HUDEP-2 (cell line): ENCODE results near the gene STRN3.

Experiments used
- DNase-seq, 76 experiments: peaks; one replicate each; lab custom pipeline; 2025; ENCODE audit not compliant: unreplicated experiment in 76 of 76; lab: John Stamatoyannopoulos, UW

Gene STRN3

DNA sequence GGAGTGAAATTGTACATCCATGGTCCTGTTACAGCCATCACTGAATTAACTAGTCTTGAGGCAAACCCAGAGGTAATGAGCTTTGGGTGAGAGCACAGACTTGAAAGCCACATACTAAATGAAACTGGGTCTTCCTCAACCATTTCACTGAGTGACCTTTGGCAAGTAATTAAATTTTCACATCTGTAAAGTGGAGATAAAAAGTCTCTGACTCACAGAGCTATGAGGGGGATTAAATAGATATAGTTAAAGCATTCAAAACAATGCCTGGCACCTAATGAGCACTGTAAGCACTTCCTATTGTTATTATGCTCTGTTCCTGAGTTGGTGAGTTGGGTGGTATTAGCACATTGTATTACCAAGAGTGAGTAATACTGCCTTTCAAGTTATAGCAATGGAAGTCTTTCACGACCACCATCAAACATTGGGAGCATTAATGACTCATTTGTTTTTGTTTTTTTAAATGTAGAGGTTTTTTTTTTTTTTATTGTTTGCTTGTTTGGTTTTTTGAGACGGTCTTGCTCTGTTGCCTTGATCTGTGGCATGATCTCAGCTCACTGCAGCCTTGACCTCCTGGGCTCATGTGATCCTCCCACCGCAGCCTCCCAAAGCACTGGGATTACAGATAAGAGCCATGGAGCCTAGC is 12.5 kb upstream of the STRN3 start:
- DNase-seq: peak in 64 of 76 experiments; percentile 9 to 93 (median 54)

DNA sequence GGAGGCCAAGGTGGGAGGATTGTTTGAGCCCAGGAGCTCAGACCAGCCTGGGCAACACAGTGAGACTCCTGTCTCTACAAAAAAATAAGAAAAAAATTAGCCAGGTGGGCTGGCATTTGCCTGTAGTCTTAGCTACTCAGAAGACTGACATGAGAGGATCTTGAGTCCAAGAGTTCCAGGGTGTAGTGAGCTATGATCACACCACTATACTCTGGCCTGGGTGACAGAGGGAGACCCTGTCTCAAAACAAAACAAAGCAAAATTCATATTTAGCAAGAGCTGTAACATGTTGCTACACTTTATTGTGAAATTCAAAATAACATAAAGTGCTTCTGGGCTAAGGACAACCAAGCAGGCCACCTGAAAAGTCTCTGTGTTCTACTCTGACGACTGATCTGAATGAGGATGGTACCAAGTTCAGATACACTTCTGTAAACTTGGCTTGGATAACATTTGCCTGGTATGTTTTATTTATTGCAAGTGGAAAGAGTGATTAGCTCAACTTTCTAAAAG is 11.6 kb upstream of the STRN3 start:
- peak in 1 of 76 experiments; percentile 12 for DNase-seq

DNA sequence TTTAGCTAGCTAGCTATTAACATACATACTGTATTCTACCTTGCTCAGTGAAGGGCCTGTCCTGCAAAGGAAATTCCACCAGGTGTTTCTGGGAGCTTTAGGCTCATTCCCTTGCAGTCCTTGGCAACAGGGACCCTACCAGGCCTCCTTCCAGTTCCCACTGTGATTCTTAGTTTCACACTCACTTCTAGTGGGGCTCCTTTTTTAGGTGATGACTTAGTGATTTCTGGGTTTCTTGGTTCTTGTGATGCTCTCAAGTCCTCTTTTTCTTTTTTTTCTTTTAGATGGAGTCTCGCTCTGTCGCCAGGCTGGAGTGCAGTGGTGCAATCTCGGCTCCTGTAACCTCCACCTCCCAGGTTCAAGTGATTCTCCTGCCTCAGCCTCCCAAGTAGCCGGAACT is 10.4 kb upstream of the STRN3 start:
- no peak for DNase-seq

DNA sequence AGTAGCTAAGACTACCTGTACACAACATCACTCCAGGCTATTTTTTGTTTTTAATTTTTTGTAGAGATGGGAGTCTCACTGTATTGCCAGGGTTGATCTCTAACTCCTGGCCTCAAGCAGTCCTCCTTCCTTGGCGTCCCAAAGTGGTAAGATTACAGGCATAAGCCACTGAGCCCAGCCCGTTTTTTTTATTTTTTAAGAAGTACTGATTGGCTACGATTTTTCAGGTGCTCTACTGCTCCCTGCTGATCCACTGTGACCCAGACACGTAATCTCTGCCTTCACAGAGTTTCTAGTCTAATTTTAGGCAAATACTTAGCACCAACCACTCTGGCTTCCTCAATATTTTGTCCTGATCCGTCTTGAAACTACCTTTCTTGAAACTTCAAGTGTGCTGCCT is 4.3 kb upstream of the STRN3 start:
- DNase-seq: no peak

DNA sequence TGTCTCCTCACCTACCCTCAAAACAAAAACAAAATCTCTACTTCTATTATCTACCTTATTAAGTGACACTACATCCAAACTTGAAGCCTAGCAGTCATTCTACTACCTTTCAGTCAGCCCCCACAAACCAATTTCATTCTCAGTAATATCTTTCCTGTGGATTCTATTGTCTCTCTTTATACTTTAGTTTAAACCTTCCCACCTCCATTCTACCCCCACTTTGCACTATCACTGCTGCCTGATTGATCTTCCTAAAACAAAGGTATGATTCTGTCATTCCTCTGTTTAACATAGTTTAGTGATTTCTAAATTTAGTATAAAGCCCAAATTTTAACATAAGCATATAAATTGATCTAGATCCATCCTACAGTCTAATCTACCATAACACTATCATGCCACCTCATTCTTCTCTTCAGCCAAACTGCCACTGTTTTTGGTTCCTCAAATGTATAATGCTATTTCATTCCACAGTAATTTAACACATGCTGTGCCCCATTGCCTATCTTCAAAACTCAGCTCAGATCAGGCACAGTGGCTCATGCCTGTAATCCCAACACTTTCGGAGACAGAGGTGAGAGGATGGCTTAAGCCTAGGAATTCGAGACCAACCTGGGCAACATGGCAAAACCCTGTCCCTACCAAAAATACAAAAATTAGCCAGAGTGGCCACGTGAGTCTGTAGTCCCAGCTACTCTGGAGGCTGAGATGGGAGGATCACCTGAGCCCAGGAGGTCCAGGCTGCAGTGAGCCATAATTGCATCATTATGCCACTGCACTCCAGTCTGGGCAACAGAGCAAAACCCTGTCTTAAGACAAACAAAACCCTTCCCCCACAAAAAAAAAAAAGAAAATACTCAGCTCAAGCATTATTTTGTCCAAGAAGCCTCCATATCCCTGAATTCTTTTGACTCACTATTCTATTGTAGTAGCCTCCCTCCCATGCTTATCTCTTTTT is 3.1 kb upstream of the STRN3 start:
- no peak for DNase-seq

DNA sequence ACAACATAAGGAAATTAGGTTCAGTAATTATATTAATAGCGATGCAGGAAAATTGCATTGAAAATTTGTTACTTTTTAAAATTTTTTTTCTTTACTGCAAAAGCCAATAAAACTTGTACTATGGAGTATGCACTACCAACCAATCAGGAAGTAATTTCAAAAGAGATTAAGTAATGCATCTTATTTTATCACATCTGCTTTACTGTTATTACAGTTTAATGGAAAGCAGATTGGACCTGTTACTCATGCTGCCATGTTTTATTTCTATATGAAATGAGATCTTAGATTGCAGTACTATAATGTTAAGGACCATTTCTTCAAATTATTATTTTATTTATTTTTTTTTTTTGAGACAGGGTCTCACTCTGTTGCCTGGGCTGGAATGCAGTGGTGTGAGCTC is 1.7 kb upstream of the STRN3 start:
- DNase-seq: no peak

DNA sequence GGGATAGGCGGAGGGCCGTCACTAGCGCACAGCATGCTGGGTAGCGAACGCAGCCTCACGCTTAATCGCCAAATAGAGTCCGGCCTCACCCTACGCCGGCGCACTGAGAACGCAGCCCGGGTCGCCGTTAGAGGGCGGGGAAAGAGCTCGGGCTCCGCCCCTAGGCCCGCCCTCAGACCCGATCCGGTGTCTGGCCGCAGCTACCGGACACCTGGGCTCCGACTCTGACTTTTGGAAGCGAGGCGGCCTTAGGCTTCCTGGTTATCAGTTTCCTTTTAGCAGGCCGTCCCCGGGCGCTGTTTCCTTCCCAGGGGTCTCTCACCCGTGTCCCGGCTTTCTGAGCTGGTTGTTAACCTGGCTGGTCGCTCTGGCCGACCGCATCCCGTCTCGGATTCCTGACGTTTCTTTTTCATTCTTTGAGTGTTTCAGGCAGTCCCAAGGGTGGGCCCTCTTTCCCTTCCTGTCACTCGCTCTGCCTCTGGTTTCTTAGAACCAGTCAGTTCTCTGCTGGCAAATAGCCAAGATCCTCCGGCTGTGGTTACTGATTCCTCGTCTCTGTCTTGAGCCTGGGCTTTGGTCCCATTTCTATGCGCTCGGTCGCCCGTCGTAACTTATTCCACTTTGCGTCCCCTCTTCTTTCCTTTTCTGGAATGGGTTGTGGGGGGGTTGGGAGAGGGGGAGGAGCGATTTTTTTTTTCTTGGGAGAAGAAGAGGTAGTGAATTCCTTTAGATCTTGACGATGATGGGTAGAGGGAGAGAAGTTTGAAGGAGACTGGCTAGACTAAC is 464 bp upstream of the STRN3 start:
- peak; percentile 63 to 98 (median 91) for DNase-seq

DNA sequence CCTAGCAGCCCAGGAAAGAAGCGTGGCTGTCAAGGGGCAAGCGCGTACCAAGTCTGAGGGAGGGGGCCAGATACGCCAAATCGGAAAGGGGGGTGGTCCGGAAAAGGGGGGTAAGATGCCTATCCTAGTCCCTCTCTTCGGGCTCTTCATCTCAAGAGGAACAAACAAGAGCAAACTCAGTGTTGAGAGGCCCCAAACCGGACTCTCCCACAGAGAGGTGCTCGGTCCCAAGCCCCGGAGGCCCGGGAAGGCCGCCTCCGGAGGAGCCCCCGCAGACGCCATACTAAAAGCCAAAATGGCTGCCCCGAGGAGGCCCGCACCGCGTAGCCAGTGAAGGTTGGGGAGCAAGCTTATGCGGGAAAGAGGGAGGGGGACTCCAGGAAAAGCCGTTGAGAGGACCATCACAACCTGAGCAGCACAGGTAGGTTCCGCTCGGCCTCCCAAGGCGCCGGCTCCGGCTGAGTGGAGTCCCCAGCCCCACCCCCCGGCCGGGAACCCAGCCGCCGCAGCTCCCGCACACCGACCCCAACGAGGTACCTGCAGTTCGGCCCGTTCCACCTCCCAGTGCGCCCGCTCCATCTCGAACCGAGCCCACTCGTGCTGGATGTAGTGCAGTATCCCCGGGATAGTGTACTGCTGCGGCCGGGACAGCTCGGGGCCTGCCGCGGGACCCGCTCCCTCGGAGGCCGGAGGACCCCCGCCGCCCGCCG is 657 bp downstream of the STRN3 start, which contains the start of gene AP4S1:
Gene AP4S1 (plus strand): TSS at position 283 of the 710 bp plus-strand sequence. CDS start 40,548 bp downstream, outside the sequence.
- peak in 33 of 76 experiments; percentile 5 to 56 (median 27) for DNase-seq

DNA sequence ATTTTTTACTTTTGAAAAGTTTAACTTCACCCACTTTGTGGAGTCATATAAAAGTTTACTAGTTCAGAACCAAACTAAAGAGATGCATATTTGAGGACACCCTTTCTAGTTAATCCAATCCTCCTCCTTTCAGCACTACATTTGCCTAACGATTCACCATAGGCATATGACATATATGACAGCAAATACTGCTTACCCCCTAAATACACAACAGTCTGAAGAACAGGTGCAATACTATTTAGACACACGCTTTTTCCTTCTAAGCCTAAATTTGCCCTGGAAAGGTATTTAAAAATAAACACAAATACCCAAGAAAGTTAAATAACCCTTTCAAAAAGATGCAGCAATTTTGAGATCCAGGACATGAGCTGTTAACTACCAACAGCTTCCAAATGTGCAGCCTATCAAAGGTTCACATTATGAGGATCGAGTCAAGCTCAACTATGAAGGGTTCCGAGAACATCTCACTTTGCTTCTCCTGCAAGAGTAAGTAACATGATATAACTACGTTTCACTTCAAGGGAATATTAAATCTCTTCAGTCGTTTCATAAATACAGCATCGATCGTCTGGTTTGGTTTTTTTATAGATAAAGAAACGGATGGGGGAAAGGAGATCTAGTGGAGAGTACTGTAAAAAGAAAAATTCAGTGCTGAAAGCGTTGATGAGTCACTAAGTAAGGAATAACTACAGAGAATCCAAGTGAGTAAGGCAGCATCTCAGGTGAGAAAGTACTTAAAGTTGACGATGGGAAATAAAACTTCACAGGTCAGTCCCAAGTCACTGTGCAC is 1.4 kb downstream of the STRN3 start:
- peak in 1 of 76 experiments; percentile 7 for DNase-seq

DNA sequence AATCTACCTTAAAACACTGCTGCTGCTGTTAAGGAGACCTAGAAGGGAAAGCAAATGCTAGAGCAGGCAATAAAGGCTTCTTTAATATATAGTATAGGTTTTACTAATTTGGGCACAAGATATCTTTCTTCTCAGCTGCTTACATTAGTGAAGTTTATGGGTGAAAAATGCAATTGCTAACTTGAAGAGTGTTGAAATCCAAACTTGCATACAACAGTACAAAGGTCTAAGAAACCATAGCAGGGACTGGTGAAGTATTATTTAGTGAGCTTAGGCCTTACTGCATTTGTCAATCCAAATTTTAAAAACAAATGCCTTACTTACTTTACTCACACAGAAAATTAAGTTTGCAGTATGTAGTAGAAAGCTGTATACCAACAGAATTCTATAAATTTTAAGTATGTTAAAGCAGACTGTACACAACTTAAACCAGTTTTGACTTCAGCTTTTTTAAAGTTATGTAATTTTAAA is 2.1 kb downstream of the STRN3 start:
- DNase-seq: no peak

DNA sequence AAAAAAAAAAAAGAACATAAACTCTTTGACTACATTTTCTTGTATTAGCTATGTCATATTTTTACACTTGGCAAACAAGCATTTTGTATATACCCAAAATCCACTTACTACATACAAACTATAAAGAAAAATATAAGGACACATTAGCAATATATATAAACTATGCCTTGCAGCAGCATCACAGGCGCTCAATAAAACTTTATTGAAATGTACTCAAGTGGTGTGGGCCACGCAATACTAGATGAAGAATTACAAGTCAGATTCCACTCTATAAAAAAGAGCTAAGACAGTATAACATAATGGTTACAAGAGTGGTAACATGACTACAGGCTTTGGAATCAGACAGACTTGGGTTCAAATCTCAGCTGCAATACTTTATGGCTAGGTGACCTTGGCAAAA is 3.8 kb downstream of the STRN3 start:
- no peak for DNase-seq

DNA sequence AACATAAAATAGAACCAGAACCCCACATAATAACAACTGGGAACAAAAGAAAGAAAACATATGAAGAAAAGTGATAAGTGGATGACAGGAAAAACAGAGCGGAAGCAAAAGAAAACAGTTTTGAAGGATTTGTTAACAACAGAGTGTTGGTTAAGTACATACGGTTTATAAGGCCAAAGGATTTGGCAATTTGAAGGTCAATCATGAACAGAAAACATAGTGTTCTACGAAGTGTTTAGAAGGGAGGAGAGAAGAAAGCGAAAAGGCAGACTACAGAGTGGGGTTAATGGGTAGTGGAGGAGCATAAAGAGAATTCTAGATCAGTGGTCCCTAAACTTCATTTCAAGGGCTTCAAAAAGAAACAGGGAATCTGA is 4.6 kb downstream of the STRN3 start:
- no peak for DNase-seq

DNA sequence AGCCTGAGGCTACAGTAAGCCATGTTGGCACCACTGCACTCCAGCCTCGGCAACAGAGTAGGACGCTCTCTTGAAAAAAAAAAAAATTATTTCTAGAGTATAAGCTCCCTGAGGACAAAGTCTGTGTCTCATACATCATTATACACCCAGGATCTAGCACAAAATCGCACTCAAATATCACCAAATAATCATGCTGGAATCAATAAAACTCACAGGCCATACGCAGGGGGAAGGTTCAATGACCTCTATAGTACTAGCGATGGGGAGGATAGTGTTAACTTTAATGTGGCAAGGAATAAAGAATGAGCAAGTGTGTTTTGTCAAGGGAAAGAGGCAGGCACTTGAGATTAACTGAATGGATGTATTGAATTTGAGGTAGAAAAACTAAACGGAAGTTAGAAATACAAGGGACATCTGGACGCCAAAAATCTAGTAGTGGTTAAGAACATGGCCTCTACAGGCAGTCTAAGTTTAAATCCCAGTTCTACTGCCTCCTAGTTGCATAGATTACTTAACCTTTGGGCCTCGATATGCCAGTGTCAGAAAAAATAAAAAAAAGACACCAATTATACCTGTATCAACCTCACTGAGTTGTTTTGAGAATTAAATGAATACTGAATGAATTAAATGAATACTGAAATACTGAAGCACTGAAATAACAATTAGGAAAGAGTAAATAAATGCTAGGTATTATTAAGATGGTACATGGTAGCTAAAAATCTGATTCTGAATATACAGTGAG is 5.2 kb downstream of the STRN3 start:
- no peak for DNase-seq

DNA sequence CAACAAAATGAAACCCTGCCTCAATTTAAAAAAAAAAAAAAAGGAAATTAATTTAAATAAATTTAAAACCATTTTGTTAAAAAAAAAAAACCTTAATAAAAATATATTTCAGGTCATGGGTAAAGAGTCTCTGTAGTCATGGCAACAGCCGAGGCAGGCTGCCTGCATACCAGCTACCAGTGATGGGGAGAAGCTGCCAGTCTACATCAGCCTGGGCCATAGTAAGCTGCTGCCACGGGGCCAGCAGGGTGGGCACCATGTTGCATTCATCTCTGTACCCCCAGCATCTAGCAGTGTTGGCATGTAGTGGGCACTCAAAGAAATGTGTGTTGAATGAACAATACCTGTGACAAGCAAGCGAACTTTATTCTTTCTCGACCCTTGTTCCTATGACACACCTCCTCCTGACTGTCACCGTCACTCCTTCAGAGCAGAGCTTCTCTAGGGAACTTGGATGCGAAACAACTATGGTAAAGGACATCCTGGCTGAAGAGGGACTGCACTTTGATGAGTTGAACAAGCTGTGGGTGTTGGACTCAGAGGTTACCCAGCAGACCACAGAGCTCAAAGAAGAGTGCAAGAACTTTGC is 8.0 kb downstream of the STRN3 start:
- no peak for DNase-seq

DNA sequence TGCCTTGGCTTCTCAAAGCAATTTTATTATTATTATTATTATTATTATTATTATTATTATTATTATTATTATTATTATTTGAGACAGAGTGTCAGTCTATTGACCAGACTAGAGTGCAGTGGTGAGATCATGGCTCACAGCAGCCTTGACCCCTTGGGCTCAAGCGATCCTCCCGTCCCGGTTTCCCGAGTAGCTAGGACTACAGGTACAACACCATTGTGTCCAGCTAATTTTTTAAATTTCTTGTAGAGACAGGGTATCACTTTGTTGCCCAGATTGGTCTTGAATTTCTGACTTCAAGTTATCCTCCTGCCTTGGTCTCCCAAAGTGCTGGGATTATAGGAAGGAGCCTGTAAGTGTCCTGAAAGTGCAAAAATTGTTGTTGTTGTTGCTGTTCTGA is 12.3 kb downstream of the STRN3 start:
- DNase-seq: no peak

DNA sequence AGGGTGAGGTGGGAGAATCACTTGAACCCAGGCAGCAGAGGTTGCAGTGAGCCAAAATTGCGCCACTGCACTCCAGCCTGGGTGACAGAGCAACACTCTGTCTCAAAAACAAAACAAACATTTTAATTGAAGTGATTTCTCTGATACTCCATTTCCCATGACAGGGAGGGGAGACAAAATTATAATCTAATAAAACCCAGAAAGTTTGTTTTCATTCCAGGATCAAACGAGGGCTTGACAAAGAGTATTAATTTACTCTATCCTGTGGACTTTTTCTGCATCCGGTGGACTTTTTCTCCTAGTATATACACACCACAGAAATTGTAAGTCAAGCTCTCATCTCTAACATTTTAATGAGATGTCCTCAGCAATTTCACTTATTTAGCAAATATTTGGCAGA is 15.2 kb downstream of the STRN3 start:
- no peak for DNase-seq

DNA sequence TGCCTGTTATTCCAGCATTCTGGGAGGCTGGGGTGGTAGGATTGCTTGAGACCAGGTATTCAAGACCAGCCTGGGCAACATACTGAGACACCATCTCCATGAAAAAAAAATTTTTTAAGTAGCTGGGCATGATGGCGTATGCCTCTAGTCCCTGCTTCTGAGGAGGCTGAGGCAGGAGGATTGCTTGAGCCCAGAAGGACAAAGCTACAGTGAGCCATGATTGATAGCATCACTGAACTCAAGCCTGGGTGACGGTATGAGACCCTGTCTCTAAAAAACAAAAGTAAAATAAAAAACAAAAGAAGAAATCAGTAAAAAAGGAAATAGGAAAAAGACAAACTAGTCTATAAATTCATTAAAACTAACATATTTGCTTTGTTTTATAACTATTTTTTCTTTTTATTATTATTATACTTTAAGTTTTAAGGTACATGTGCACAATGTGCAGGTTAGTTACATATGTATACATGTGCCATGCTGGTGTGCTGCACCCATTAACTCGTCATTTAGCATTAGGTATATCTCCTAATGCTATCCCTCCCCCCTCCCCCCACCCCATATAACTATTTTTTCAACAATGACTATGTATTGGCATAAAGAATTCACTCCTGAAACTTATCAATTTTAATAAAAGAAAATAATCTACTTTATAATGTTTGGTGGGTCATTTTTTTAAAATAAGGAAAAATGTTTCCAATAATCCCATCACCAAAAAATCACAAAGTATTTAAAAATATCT is 16.2 kb downstream of the STRN3 start:
- DNase-seq: no peak

DNA sequence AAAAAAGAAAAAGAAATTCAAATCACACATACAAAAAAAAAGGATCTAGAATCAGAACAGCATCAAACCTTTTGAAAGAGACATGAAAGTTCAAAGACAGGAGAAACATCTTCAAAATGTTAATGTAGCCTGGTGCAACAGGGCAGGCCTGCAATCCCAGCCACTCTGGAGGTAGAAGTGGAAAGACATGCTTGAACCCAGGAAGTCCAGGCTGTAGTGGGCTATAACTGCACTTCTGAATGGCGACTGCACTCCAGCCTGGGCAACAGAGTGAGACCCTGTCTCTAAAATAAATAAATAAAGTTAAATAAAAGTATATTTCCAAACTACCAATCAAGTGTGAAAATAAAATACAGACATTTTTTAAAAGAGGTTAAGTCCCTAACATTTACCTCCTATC is 19.5 kb downstream of the STRN3 start:
- DNase-seq: no peak
